ENCODE results near the gene TBC1D22B.

Gene TBC1D22B

GRCh38 chr6:37257634-37258404, at the start of gene TBC1D22B, which contains the start of gene TMEM217:
Gene TBC1D22B, plus strand, starts transcription at chr6:37257772. Its CDS starts 146 bp downstream, at chr6:37257918.
Gene TMEM217, minus strand, starts transcription at chr6:37258144. Its CDS starts 39,114 bp downstream, at chr6:37219030.
- DNase-seq = peak; percentile 96 to 98 (median 97)

GRCh38 chr6:37207903-37208456, 49.6 kb upstream of the TBC1D22B start:
- peak; percentile 89 to 91 (median 90) for DNase-seq

GRCh38 chr6:37208793-37209192, 48.8 kb upstream of the TBC1D22B start:
- DNase-seq = no peak

GRCh38 chr6:37209461-37210205, 47.9 kb upstream of the TBC1D22B start:
- DNase-seq = peak in 1 of 3 donors; percentile 17

GRCh38 chr6:37210313-37210968, 47.1 kb upstream of the TBC1D22B start:
- peak; percentile 87 to 91 (median 88) for DNase-seq

- DNase-seq = peak in 1 of 3 donors; percentile 13
These were observed 45.3 kb upstream of the TBC1D22B start for GRCh38 chr6:37212268-37212667.

- DNase-seq = no peak
These were observed 39.5 kb upstream of the TBC1D22B start for GRCh38 chr6:37218061-37218460.

GRCh38 chr6:37218511-37218910, 39.1 kb upstream of the TBC1D22B start:
- peak; percentile 43 to 84 (median 48) for DNase-seq

GRCh38 chr6:37221585-37222124, 35.9 kb upstream of the TBC1D22B start:
- DNase-seq = no peak

GRCh38 chr6:37222125-37222967, 35.2 kb upstream of the TBC1D22B start:
- peak; percentile 74 to 89 (median 82) for DNase-seq

GRCh38 chr6:37222992-37223391, 34.6 kb upstream of the TBC1D22B start:
- DNase-seq = no peak

GRCh38 chr6:37225350-37226169, 32.0 kb upstream of the TBC1D22B start:
- no peak for DNase-seq

GRCh38 chr6:37230104-37230503, 27.5 kb upstream of the TBC1D22B start:
- peak in 1 of 3 donors; percentile 17 for DNase-seq

GRCh38 chr6:37232430-37233017, 25.0 kb upstream of the TBC1D22B start:
- DNase-seq = peak in 2 of 3 donors; percentile 17 to 36

GRCh38 chr6:37233541-37233940, 24.0 kb upstream of the TBC1D22B start:
- peak in 1 of 3 donors; percentile 11 for DNase-seq

GRCh38 chr6:37236921-37237320, 20.7 kb upstream of the TBC1D22B start:
- peak in 1 of 3 donors; percentile 8 for DNase-seq

GRCh38 chr6:37237789-37238188, 19.8 kb upstream of the TBC1D22B start:
- DNase-seq = no peak

GRCh38 chr6:37238381-37238780, 19.2 kb upstream of the TBC1D22B start:
- DNase-seq = peak; percentile 24 to 47 (median 45)

- peak in 2 of 3 donors; percentile 21 to 38 for DNase-seq
These were observed 18.0 kb upstream of the TBC1D22B start for GRCh38 chr6:37239526-37239925.

Measured in suppressor macrophage treated with lipopolysaccharide for 1 hour (primary cell).